ENCODE data around the gene INTS1.

DNA sequence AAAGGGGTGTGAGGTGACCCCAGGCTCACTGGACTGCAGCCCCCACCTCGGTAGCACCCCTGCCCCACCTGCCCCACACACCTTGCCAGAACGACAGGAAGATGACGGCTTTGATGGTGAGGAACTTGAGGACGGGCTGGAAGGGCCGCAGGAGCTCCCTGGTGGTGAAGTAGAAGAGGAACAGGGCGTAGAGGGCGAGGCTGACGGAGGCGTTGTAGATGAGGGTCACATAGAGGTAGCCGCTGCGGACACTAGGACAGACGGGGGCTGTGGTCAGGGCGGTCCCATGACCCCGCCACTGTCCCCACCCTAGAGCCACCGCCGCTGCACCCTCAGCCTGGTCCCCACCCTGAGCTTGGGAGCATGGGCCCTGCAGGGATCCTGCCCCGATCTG, 44.2 kb upstream of the INTS1 start:
- TF ChIP-seq CTCF (IDR thresholded peaks at IDR 0.05) (no peak), POLR2A (IDR thresholded peaks at IDR 0.05) (no peak)

Data from heart left ventricle (tissue), 13 donors.